Liver (tissue), 9 donors: ENCODE measurements around the gene ABCC10. TPM values are rescaled to one million over a fixed set of nuclear protein-coding genes. Genes with fewer than 3 reads are reported as not detected.
A peak's percentile ranks its signal among the peaks of the same experiment; 100 is the strongest.

Experiments
- DNase-seq: peaks from one replicate; pipeline ENCODE4 v3.0.0-alpha.2; 2017; ENCODE audit warnings: low spot score
- H3K27ac ChIP-seq, 2 donors: one replicate each; pipeline ENCODE4 v1.7.0; 2013; ENCODE audit warnings: inconsistent platforms in 2 of 2, low read length in 2 of 2, control low read depth in 1 of 2, low read depth in 1 of 2, mild to moderate bottlenecking in 1 of 2
- H3K27me3 ChIP-seq, 4 donors: one replicate each; pipeline versions ENCODE4 v1.6.1 to v1.7.0; 2013; ENCODE audit warnings: low read length in 3 of 4, inconsistent platforms in 1 of 4, mild to moderate bottlenecking in 1 of 4, moderate library complexity in 1 of 4; ENCODE audit not compliant: control insufficient read depth in 4 of 4, insufficient read depth in 4 of 4
- H3K36me3 ChIP-seq, 4 donors: one replicate each; pipeline versions ENCODE4 v1.6.1 to v1.7.0; 2013; ENCODE audit warnings: low read length in 3 of 4, mild to moderate bottlenecking in 3 of 4, low read depth in 1 of 4, moderate library complexity in 1 of 4; ENCODE audit not compliant: control insufficient read depth in 4 of 4, insufficient read depth in 3 of 4
- H3K4me1 ChIP-seq, 4 donors: one replicate each; pipeline versions ENCODE4 v1.6.1 to v1.7.0; 2013; ENCODE audit warnings: low read length in 3 of 4, mild to moderate bottlenecking in 3 of 4, moderate library complexity in 1 of 4; ENCODE audit not compliant: control insufficient read depth in 4 of 4, insufficient read depth in 4 of 4
- H3K4me3 ChIP-seq, 3 donors: one replicate each; pipeline versions ENCODE4 v1.6.1 to v1.7.0; 2013; ENCODE audit warnings: low read length in 3 of 3, control low read depth in 1 of 3, low read depth in 1 of 3, mild to moderate bottlenecking in 1 of 3
- H3K9ac ChIP-seq, 2 donors: one replicate each; pipeline ENCODE4 v1.7.0; 2013; ENCODE audit warnings: low read length in 2 of 2, mild to moderate bottlenecking in 2 of 2, moderate library complexity in 2 of 2, control low read depth in 1 of 2, low read depth in 1 of 2
- H3K9me3 ChIP-seq, 4 donors: one replicate each; pipeline versions ENCODE4 v1.6.1 to v1.7.0; 2013; ENCODE audit warnings: low read length in 3 of 4; ENCODE audit not compliant: control insufficient read depth in 4 of 4
- ATF3 ChIP-seq: IDR thresholded peaks from 2 replicates; pipeline ENCODE4 v1.6.1; 2016; ENCODE audit warnings: antibody characterized with exemption
- CTCF ChIP-seq: fragments of 150-350 bp; IDR thresholded peaks from 2 replicates; pipeline ENCODE4 v1.5.1; 2017; ENCODE audit warnings: improper control_type of control experiment, low read depth, low read length; ENCODE audit not compliant: missing input control
- EGR1 ChIP-seq, 2 donors: IDR thresholded peaks; 2 replicates each; pipeline ENCODE4 v1.6.1; 2016 to 2018; ENCODE audit warnings: antibody characterized with exemption in 2 of 2, low read depth in 2 of 2
- FOXA1 ChIP-seq: IDR thresholded peaks from 2 replicates; pipeline ENCODE4 v1.6.1; 2016; ENCODE audit warnings: antibody characterized with exemption
- FOXA2 ChIP-seq: IDR thresholded peaks from 2 replicates; pipeline ENCODE4 v1.6.1; 2016; ENCODE audit warnings: antibody characterized with exemption
- GABPA ChIP-seq, 2 donors: IDR thresholded peaks in 1 of 2; conservative IDR thresholded peaks in 1 of 2; 2 replicates each; pipeline ENCODE4 v1.6.1; 2016; ENCODE audit warnings: antibody characterized with exemption in 2 of 2, mild to moderate bottlenecking in 1 of 2, moderate library complexity in 1 of 2
- HNF4A ChIP-seq, 2 donors: conservative IDR thresholded peaks; 2 replicates each; pipeline ENCODE4 v1.6.1; 2016; ENCODE audit warnings: antibody characterized with exemption in 2 of 2, mild to moderate bottlenecking in 2 of 2
- HNF4G ChIP-seq: IDR thresholded peaks from 2 replicates; pipeline ENCODE4 v1.6.1; 2016; ENCODE audit warnings: antibody characterized with exemption
- JUND ChIP-seq, 2 donors: IDR thresholded peaks; 2 replicates each; pipeline ENCODE4 v1.6.1; 2016; ENCODE audit warnings: antibody characterized with exemption in 2 of 2
- MAX ChIP-seq: IDR thresholded peaks from 2 replicates; pipeline ENCODE4 v1.6.1; 2016; ENCODE audit warnings: antibody characterized with exemption
- RAD21 ChIP-seq, 2 donors: IDR thresholded peaks; 2 replicates each; pipeline ENCODE4 v1.6.1; 2016; ENCODE audit warnings: antibody characterized with exemption in 2 of 2, mild to moderate bottlenecking in 2 of 2
- RXRA ChIP-seq, 2 donors: IDR thresholded peaks; 2 replicates each; pipeline ENCODE4 v1.6.1; 2017 to 2018; ENCODE audit warnings: antibody characterized with exemption in 2 of 2, mild to moderate bottlenecking in 1 of 2
- SP1 ChIP-seq: IDR thresholded peaks from 2 replicates; pipeline ENCODE4 v1.6.1; 2018; ENCODE audit warnings: antibody characterized with exemption, mild to moderate bottlenecking
- YY1 ChIP-seq: IDR thresholded peaks from 2 replicates; pipeline ENCODE4 v1.6.1; 2016; ENCODE audit warnings: antibody characterized with exemption, mild to moderate bottlenecking
- ZBTB33 ChIP-seq: IDR thresholded peaks from 2 replicates; pipeline ENCODE4 v1.6.1; 2016; ENCODE audit warnings: antibody characterized with exemption
- WGBS: extraction: QIAGEN DNeasy Blood & Tissue Kit; methylation state at CpG from one replicate; pipeline ENCODE4 v1.1.7; 2013; 5-methylcytosine and 5-hydroxymethylcytosine counted together
- polyA plus RNA-seq, 2 donors: library from polyadenylated mRNA; stranded (reverse) in 1 of 2; unstranded in 1 of 2; fragments of 200-250 nt in 1 of 2; fragments of >200 nt in 1 of 2; fragmentation: Nextera tagmentation in 1 of 2; extraction: Ambion mirVana in 1 of 2; gene quantifications; one replicate each; pipeline versions ENCODE4 v1.2.1 to v1.2.3, GENCODE V29; 2013 to 2015
- total RNA-seq, 2 donors: library from RNA; depleted of rRNA; stranded (reverse); fragments of >200 nt; gene quantifications; one replicate each; pipeline ENCODE4 v1.2.3, GENCODE V29; 2014
- donor health status: healthy.
- donor health status: healthy.
- donor health status: healthy.
- donor health status: healthy.
- donor health status: healthy.

ABCC10 gene
- total and polyA plus RNA-seq, 4 donors, result 3.9 to 10.6 (median 5.1) TPM

- Histone ChIP-seq H3K4me1 (peaks cover 10 to 26% (median 21%) of the 10 kb centered on the region in 4 donors), H3K9ac (no peak overlapping the region), H3K27ac (peak overlapping the region in 1 of 2 donors; percentile 44), H3K9me3 (no peaks in the 10 kb centered on the region), H3K4me3 (no peak overlapping the region), H3K36me3 (no peaks in the 10 kb centered on the region), H3K27me3 (no peaks in the 10 kb centered on the region)
- 29% methylated on average over 6 of the region's 6 CpGs for WGBS
- DNase-seq, result no peak
- peak; percentile 87 to 90 for TF ChIP-seq HNF4A (conservative IDR thresholded peaks at IDR 0.05)
- TF ChIP-seq YY1, result no peak
- no peak for TF ChIP-seq RAD21 (IDR thresholded peaks at IDR 0.05)
- no peak for TF ChIP-seq CTCF
- TF ChIP-seq GABPA (IDR thresholded peaks at IDR 0.05 in 1 of 2, conservative IDR thresholded peaks at IDR 0.05 in 1 of 2), result no peak
- no peak for TF ChIP-seq ATF3
- peak; percentile 69 for TF ChIP-seq SP1
- TF ChIP-seq JUND (IDR thresholded peaks at IDR 0.05), result no peak
- TF ChIP-seq ZBTB33, result no peak
- TF ChIP-seq RXRA (IDR thresholded peaks at IDR 0.05), result peak in 1 of 2 donors; percentile 45
- peak; percentile 73 for TF ChIP-seq HNF4G
These were observed 63.2 kb downstream of the ABCC10 start for GRCh38 chr6:43490523-43490939.

- peaks cover 10 to 35% (median 25%) of the 10 kb centered on the region in 4 donors for H3K4me1 ChIP-seq
- WGBS, result 67% methylated on average over 10 of the region's 10 CpGs
- H3K36me3 ChIP-seq, result no peaks in the 10 kb centered on the region
These were observed 64.7 kb downstream of the ABCC10 start for GRCh38 chr6:43491750-43492661.

GRCh38 chr6:43492673-43493072 is 65.3 kb downstream of the ABCC10 start:
- 91% methylated on average over 3 of the region's 3 CpGs for WGBS
- Histone ChIP-seq H3K27me3 (no peaks in the 10 kb centered on the region), H3K4me1 (peaks cover 10 to 37% (median 28%) of the 10 kb centered on the region in 4 donors), H3K36me3 (no peaks in the 10 kb centered on the region), H3K9me3 (no peaks in the 10 kb centered on the region), H3K27ac (no peak overlapping the region), H3K4me3 (no peak overlapping the region), H3K9ac (no peak overlapping the region)
- no peak for DNase-seq
- TF ChIP-seq FOXA2 (no peak), ZBTB33 (no peak), CTCF (no peak), SP1 (no peak), JUND (IDR thresholded peaks at IDR 0.05) (no peak), EGR1 (IDR thresholded peaks at IDR 0.05; ENCODE audit: low read depth in 2 of 2) (no peak), FOXA1 (no peak), HNF4G (no peak), MAX (no peak), RXRA (IDR thresholded peaks at IDR 0.05) (no peak), HNF4A (conservative IDR thresholded peaks at IDR 0.05) (no peak), ATF3 (no peak), GABPA (IDR thresholded peaks at IDR 0.05 in 1 of 2, conservative IDR thresholded peaks at IDR 0.05 in 1 of 2) (no peak), YY1 (no peak)

More at GRCh38 chr6:43491750-43492661, 64.7 kb downstream of the ABCC10 start:
- DNase-seq, result no peak
- Histone ChIP-seq H3K4me3 (no peak overlapping the region), H3K27me3 (no peaks in the 10 kb centered on the region), H3K27ac (peak overlapping the region in 1 of 2 donors; percentile 41), H3K9me3 (no peaks in the 10 kb centered on the region), H3K9ac (no peak overlapping the region)
- TF ChIP-seq HNF4A (conservative IDR thresholded peaks at IDR 0.05) (peak in 1 of 2 donors; percentile 8), FOXA2 (no peak)
